Measurements from ENCODE around the gene MEIKIN. TPM values are rescaled to one million over a fixed set of nuclear protein-coding genes. Genes with fewer than 3 reads are reported as not detected.

Gene MEIKIN
- total and polyA plus RNA-seq, 2 donors (not counting 1 experiment from before 2014, with no cell fraction given) = not detected

GRCh38 chr5:131990716-131991115 lies 45.3 kb upstream of the MEIKIN start:
- no peak for DNase-seq (ENCODE audit: low read depth in 2 of 2)

GRCh38 chr5:131988601-131989000 lies 43.1 kb upstream of the MEIKIN start:
- no peak overlapping the region for H3K9ac ChIP-seq (ENCODE audit: insufficient read depth, low read length)
- H2AFZ ChIP-seq (ENCODE audit: low read length) = no peak overlapping the region
- no peaks in the 10 kb centered on the region for H4K20me1 ChIP-seq (ENCODE audit: control insufficient read depth, extremely low read depth, insufficient read depth, low read length)
- H3K4me1 ChIP-seq (ENCODE audit: control insufficient read depth, extremely low read depth, insufficient read depth, low read length) = no peaks in the 10 kb centered on the region
- H3K36me3 ChIP-seq (ENCODE audit: control insufficient read depth, insufficient read depth, low read length) = no peaks in the 10 kb centered on the region
- H3K27ac ChIP-seq (ENCODE audit: insufficient read depth, low read length) = no peak overlapping the region
- H3K4me3 ChIP-seq (replicated peaks in 1 of 4; ENCODE audit: control extremely low read depth in 1 of 4, insufficient read depth in 1 of 4, low read depth in 3 of 4, low read length in 4 of 4) = no peak overlapping the region
- H3K4me2 ChIP-seq (ENCODE audit: extremely low read depth, insufficient read depth, low read length) = no peak overlapping the region
- H3K27me3 ChIP-seq (ENCODE audit: control insufficient read depth, insufficient read depth, low read length) = peaks cover 12% of the 10 kb centered on the region
- no peaks in the 10 kb centered on the region for H3K9me3 ChIP-seq (ENCODE audit: control insufficient read depth, insufficient read depth, low read depth, low read length)
- H3K79me2 ChIP-seq (ENCODE audit: control insufficient read depth, insufficient read depth, low read length) = no peaks in the 10 kb centered on the region
- TF ChIP-seq EZH2 (IDR thresholded peaks at IDR 0.05; ENCODE audit: low read length, missing control alignments) (no peak), CTCF (conservative IDR thresholded peaks at IDR 0.05 in 1 of 2, IDR thresholded peaks at IDR 0.05 in 1 of 2; ENCODE audit: low read depth in 1 of 2, low read length in 2 of 2) (no peak)
- DNase-seq (ENCODE audit: low read depth in 2 of 2) = no peak

More at GRCh38 chr5:131990716-131991115, 45.3 kb upstream of the MEIKIN start:
- H2AFZ ChIP-seq (ENCODE audit: low read length) = no peak overlapping the region
- no peaks in the 10 kb centered on the region for H4K20me1 ChIP-seq (ENCODE audit: control insufficient read depth, extremely low read depth, insufficient read depth, low read length)
- no peak overlapping the region for H3K4me3 ChIP-seq (replicated peaks in 1 of 4; ENCODE audit: control extremely low read depth in 1 of 4, insufficient read depth in 1 of 4, low read depth in 3 of 4, low read length in 4 of 4)
- TF ChIP-seq CTCF (conservative IDR thresholded peaks at IDR 0.05 in 1 of 2, IDR thresholded peaks at IDR 0.05 in 1 of 2; ENCODE audit: low read depth in 1 of 2, low read length in 2 of 2) = no peak
- TF ChIP-seq EZH2 (IDR thresholded peaks at IDR 0.05; ENCODE audit: low read length, missing control alignments) = no peak
- H3K4me2 ChIP-seq (ENCODE audit: extremely low read depth, insufficient read depth, low read length) = no peak overlapping the region
- H3K4me1 ChIP-seq (ENCODE audit: control insufficient read depth, extremely low read depth, insufficient read depth, low read length) = no peaks in the 10 kb centered on the region
- peaks cover 12% of the 10 kb centered on the region for H3K27me3 ChIP-seq (ENCODE audit: control insufficient read depth, insufficient read depth, low read length)
- no peaks in the 10 kb centered on the region for H3K79me2 ChIP-seq (ENCODE audit: control insufficient read depth, insufficient read depth, low read length)
- H3K9me3 ChIP-seq (ENCODE audit: control insufficient read depth, insufficient read depth, low read depth, low read length) = no peaks in the 10 kb centered on the region
- H3K36me3 ChIP-seq (ENCODE audit: control insufficient read depth, insufficient read depth, low read length) = no peaks in the 10 kb centered on the region
- no peak overlapping the region for H3K9ac ChIP-seq (ENCODE audit: insufficient read depth, low read length)
- no peak overlapping the region for H3K27ac ChIP-seq (ENCODE audit: insufficient read depth, low read length)

- H3K4me2 ChIP-seq (ENCODE audit: extremely low read depth, insufficient read depth, low read length) = no peak overlapping the region
- no peak overlapping the region for H3K4me3 ChIP-seq (replicated peaks in 1 of 4; ENCODE audit: control extremely low read depth in 1 of 4, insufficient read depth in 1 of 4, low read depth in 3 of 4, low read length in 4 of 4)
- H3K27ac ChIP-seq (ENCODE audit: insufficient read depth, low read length) = no peak overlapping the region
- no peak overlapping the region for H2AFZ ChIP-seq (ENCODE audit: low read length)
- H3K36me3 ChIP-seq (ENCODE audit: control insufficient read depth, insufficient read depth, low read length) = no peaks in the 10 kb centered on the region
- H4K20me1 ChIP-seq (ENCODE audit: control insufficient read depth, extremely low read depth, insufficient read depth, low read length) = no peaks in the 10 kb centered on the region
- no peaks in the 10 kb centered on the region for H3K9me3 ChIP-seq (ENCODE audit: control insufficient read depth, insufficient read depth, low read depth, low read length)
- DNase-seq (ENCODE audit: low read depth in 2 of 2) = no peak
- H3K27me3 ChIP-seq (ENCODE audit: control insufficient read depth, insufficient read depth, low read length) = peaks cover 6% of the 10 kb centered on the region
- no peaks in the 10 kb centered on the region for H3K79me2 ChIP-seq (ENCODE audit: control insufficient read depth, insufficient read depth, low read length)
- no peaks in the 10 kb centered on the region for H3K4me1 ChIP-seq (ENCODE audit: control insufficient read depth, extremely low read depth, insufficient read depth, low read length)
- no peak overlapping the region for H3K9ac ChIP-seq (ENCODE audit: insufficient read depth, low read length)
- no peak for TF ChIP-seq CTCF (conservative IDR thresholded peaks at IDR 0.05 in 1 of 2, IDR thresholded peaks at IDR 0.05 in 1 of 2; ENCODE audit: low read depth in 1 of 2, low read length in 2 of 2)
- TF ChIP-seq EZH2 (IDR thresholded peaks at IDR 0.05; ENCODE audit: low read length, missing control alignments) = no peak
Observed at GRCh38 chr5:131987251-131987650, 41.8 kb upstream of the MEIKIN start.

Data from fibroblast of lung (primary cell).